HG03354 (cell line): ENCODE measurements around the gene ACKR3.

Experiments used
- ATAC-seq: cut with Tn5 transposase; IDR thresholded peaks from one replicate; pipeline ENCODE4 v1.9.1; 2021; ENCODE audit warnings: mild to moderate bottlenecking; ENCODE audit not compliant: unreplicated experiment, poor library complexity, severe bottlenecking

Gene ACKR3

DNA sequence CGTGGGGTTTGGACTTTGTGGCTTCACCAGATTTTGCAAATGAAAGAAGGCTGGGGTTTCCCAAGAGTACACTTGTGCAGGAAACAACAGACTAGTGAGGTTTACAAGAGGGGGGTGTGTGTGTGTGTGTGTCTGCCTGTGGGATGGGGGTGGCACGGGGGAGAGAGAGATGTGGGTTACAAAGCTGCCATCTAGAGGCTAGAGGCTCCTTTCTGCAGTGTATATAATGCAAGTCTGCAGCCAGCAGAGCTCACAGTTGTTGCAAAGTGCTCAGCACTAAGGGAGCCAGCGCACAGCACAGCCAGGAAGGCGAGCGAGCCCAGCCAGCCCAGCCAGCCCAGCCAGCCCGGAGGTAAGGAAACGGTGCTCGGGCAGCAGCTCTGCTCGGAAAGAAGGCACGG is at the start of gene ACKR3:
TSS of gene ACKR3 (plus strand) at position 253 of the 401 bp plus-strand sequence. CDS start 10,641 bp downstream, outside the sequence.
- ATAC-seq: peak; percentile 78

DNA sequence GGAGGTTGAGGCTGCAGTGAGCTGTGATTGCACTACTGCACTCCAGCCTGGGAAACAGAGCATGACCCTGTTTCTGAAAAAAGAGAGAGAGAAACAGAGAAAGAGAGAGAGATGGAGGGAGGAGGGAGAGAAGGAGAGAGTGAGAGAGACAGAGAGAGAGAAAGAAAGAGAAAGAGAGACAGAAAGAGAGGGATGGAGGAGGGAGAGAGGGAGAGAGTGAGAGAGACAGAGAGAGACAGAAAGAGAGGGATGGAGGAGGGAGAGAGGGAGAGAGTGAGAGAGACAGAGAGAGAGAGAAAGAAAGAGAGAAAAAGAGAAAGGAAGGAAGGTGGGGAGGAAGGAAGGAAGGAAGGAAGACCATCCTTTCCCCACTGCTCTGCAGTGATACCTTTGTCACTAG is 48.1 kb upstream of the ACKR3 start:
- ATAC-seq: no peak

DNA sequence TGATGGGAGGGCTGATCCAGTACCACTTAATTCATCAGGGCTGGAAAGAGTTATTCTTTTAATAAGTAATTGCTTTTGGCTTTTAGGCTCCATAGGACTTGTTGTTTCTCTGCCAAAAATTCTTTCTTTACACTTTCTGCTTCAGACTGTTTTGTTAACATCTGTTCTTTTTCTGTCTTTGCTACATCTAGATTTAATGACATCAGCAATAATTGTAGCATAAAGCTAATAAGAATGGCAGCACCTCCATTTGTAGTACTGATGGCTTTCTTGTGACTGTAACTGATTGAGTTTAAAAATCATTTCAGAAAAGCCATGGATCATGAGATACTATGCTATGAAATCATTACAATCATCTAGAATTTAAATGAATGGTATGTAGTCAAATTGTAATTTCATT is 46.4 kb upstream of the ACKR3 start:
- ATAC-seq: no peak

DNA sequence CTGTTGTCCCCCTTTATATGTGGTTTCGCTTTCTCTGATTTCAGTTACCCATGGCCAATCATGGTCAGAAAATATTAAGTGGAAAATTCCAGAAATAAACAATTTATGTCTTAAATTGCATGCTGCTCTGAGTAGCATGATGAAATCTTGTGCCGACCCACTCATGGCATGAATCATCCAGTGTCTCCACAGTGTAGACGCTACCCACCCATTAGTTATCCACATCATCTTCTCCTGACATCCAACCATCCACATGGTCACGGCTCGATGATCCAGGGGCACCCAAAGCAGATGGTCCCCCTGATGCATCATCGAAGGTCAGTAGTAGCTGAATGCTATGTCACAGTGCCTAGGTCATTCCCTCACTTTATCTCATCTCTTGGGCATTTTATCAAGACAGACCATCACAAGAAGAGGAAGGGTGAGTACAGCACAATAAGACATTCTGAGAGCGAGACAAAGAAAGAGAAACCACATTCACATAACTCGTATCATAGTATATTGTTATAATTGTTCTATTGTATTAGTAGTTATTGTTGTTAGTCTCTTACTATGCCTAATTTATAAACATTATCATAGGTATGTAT is 44.1 kb upstream of the ACKR3 start:
- no peak for ATAC-seq

DNA sequence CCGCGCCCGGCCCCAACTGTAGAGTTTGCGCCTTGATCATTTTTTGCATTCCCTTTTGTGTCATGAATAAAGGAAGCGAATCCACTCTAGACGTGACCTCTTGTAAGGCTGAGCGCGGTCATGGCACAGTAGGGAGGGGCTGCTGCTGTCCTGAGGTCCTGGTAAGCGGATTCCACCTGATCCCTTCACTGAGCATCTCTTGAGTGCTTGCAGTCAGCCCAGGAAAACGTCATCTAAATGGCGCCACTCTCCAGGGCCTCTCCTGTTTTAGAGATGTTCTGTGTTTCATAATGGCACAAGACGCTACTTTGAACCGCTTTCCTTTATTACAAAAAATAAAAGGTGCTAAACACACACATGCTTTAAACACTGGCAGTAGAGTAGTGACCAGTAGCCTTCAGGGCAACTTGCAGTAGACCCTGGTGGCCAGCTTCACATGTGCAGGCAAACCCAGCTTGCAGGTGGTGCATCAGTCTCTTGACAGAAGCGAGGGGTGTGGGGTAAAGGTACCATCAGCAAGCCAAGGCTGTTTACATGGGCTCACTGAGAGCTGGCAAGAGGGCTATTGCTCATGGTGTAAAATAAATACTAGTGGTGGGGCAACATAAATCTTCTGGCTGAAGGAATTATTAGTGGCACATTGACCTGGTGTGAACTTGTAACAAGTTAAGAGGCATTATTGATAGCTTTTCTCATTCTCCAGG is 43.0 kb upstream of the ACKR3 start:
- ATAC-seq: no peak

DNA sequence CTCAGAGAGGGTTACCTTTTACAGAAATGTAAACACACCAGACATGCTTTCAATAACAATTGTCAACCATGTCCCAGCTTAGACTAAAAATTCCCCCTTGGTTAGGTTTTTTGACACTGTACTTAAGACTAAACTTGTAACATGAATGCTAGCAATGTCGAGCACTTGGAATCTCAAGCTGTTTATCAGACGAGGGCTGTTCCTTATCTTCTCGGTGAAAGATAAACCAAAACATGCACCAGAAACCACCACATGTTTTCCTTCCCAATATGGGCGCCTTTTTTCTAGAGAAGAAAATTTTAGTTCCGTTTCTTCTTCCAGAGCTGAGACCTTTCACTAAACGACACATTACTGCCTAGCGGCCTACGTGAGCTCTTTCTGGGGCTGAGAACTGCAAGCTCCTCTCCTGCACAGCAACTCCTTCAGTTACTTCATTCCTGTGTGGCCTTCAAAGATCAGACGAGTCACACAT is 42.4 kb upstream of the ACKR3 start:
- no peak for ATAC-seq

DNA sequence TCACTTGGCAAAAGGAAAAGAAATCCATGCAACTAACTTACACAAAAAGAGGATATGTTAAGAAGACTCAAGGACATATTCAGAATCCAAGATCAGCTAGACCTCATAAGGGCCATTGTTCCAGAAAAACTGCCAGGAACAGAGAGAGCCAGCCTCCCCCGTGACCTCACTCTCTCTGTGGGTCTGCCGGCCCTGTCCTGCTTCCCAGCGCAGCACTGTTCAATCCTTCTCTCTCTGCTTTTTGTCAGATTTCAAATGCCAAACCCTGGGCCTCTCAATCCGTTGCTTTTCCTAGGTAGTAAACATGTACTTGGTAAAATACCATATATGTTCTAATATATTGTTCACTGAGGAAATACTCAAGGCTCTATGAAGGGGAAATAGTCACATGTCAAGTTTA is 40.0 kb upstream of the ACKR3 start:
- ATAC-seq: no peak

DNA sequence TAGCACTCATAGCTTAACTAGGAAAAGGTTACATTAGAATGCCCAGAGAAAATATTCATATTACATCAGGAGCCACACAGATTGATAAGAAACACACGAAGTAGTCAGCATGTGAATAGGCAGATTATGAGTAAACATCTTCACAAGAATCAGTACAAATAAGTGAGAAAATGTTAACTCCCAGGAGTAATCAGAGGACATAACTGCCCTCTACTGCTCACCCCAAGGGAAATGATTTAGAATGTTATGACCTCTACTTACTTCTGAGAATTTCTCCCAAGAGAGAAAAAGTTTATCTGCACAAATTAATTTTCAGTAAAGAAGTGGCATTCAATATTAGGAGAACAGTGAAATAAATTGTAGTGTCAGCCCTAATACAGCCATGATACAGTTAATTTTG is 39.1 kb upstream of the ACKR3 start:
- no peak for ATAC-seq

DNA sequence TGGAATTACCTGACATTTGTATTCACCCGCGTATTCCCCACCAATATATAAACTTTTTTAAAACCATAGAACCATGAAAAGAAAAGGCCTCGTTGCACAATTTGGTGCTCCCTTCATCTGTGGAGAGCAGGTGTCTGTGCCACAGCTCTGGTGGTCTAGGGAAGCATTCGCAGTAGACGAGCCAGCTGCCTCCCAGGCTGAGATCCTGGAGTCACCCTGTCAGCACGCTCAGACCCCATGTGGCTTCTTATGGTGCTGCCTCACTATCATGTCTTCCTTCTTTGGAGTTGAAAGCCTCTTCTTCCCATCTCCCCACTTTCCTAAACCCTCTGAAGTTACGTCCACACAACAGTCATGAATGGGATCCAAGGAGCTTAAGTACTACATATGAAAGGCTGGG is 38.4 kb upstream of the ACKR3 start:
- no peak for ATAC-seq

DNA sequence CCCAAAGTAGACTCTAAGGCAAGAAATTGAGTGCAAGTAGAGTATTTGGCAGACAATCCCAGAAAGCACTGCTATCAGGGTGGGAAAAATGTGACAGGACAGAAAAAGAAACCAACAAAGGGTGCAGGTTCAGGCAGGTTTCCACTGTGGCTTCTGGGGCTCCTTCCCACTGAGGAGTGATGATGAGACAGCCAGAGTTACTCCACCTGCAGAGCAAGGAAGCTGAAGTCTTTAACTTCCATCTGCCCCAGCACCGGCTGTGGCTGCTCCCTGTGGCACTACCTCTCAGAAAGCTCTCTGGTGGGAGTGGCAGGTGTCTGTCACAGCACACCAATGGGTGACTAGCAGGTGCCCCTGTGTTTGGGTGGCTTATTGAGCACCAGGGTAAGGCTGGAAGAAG is 37.6 kb upstream of the ACKR3 start:
- ATAC-seq: no peak

DNA sequence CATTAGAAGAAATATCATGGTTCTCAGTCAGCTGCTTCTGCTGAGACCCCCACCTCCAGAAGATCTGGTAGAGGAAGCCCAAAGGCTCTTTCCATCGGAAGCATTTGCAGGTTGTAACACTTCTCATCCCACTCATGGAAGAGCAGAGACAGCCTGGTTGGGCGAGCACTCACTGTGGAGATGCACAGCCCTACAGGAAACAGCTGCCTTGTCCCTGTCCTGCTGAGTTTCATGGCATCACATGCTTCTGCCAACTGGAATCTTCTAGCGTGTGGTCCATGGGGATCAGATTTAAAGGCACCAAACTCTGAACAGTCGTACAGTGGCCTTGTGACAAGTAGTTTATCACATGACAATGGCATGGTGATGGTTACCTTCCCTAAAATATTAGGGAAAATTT is 36.3 kb upstream of the ACKR3 start:
- ATAC-seq: no peak

DNA sequence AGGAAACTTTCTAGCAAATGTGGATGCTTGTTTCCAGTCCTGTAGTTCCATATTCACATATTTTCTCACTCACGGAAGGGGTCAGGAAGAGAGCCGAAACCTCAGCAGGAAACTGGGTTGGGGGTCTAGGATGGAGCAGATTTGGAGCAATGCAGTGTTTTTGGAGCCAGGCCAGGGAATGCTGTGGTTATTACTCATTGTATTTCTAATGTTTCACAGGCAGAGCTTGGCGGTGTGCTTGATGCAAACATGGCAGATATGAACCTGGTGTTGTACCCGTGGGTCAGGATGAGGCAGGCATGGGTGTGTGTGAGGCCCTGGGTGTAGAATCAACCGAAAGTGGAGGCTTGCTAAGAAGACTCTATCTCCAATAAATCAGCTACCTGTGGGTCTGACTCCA is 34.6 kb upstream of the ACKR3 start:
- ATAC-seq: no peak

DNA sequence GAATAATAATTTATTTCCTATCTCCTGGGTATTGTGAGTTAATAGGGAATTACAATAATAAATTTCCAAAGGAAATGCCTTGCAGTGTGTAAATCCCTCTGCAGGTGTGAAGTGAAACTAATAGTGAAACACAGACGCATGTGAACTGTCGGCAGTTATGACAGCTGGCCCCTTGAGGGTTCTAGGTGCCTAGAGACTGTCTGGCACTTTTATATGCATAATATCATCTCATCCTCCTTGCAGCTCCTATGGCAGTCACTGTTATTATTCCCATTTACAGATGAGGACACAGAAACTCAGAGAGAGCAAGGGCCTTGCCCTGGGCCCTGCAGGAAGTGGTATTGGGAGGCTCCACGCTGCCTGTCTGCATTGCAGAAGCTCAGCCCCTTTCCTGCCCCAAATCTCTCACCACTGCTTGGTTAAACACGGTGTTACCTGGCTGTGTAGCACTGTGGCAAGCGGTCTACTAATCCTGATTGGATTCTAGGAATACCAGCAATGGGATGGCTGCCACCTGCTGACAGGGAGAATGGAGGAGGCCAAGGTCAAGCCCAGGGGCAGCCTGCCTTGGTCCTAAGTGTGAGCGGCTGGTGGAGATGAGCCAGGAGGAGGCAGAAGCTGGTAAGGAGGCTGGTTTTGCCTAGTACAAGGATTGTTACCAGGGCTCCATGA is 32.8 kb upstream of the ACKR3 start:
- ATAC-seq: peak; percentile 57

DNA sequence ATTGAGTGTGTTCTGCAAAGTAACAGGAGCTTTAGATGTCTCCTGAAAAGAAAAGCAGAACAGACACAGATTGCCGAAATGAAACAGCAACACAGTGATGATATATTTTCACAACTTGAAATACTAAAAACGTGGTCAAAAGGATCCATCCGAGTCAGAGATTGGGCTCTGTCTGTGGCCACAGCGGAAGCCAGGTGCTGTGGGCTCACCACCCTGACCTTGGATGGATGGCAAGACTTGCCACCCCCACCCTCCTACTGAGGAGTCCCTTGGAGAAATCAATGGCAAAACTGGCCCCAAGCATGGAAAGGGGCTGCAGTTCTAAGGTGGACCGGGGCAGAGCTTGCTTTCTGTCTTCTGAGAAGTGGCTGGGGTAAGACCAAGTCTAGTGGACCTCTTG is 31.4 kb upstream of the ACKR3 start:
- ATAC-seq: peak; percentile 57

DNA sequence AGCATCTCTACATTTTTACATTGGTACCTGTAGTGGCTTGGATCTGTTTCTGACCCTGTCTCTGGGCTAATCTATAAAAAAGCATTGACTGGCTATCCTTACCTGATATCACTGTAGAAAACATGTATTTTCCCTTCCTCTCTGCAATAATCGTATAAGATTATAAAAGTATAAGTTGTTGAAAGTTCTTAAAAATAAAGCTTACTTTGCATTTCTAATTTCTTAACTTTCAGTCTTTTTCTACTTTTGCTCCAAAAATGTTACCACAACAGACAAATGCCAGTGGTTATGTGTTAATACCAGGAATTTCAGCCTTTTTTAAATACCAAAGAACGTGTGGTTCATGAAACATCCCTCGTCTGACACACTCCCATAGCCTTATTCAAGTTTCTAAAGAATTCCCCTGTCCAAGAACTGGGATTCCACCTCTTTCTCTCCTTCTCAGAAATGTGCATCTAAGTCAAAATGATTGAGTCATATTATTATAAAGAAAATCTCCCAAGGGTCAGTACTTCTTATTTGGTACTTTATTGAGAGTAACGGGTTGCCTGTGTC is 28.5 kb upstream of the ACKR3 start:
- ATAC-seq: no peak

DNA sequence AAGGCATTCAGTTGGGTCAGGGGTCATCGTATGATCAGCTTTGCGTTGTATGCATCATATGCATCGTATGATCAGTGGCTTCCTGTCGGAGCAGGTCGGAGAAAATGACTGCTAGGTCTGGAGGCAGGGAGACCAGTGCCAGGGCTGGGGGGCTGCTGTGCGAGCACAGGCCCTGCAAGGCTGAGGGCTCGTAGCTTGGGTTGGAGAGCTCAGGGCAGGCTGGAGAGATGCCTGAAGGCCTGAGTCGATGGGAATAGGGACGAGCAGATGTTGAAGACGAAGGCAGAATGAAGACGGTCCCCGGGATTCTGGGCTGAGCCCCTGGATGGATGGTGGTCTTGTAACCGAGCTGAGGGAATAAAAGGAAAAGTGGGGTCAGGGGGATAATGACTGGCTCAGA is 25.3 kb upstream of the ACKR3 start:
- no peak for ATAC-seq

DNA sequence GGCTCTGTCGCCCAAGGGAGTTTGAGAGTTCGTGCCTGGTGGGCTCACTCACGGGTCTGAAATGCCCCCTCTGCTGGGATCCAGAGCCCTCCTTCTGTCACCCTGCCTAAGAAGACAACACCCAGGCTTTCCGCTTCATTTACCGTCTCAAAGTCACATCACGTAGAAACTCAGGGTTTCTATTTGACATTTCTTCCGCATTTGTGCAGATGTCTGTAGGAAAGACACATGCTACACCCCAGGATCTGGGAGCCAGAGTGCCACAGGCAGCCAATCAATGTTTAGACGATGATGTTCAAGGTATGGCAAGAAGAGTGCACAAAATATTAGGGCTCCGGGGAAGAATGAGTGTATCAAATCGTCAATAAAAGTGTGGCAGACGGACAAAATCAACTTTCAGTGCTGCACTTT is 24.4 kb upstream of the ACKR3 start:
- peak; percentile 59 for ATAC-seq

DNA sequence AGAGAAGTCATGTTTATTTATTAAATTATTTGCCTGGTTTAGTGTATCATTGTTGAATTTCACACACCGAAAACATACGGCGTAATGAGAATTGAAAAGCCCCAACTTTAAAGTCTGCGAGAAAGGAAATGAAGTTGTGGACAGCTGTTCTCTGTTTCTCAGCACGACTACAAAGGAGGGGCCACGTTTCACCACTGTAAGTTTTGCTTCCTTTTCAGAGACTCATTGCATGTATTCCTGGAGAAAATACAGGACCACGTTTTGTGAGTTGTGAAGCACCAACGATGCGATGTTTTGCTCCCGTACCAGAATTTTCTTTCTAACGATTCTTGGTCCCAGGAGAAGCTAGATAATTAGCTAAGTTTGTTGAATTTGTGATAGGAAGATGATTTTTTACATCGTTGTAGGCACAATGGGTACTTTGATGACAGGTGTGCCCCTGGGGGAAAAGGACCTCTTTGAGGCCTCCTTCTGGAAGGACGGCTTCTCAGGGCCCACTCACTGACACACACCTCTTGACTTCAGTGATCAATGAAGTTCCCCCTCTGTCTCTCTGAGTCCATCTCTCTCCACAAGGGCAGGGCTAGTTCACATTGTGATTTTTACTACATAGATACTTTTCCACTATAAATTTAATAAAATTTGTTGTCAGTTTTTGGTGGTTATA is 23.7 kb upstream of the ACKR3 start:
- ATAC-seq: peak; percentile 71

DNA sequence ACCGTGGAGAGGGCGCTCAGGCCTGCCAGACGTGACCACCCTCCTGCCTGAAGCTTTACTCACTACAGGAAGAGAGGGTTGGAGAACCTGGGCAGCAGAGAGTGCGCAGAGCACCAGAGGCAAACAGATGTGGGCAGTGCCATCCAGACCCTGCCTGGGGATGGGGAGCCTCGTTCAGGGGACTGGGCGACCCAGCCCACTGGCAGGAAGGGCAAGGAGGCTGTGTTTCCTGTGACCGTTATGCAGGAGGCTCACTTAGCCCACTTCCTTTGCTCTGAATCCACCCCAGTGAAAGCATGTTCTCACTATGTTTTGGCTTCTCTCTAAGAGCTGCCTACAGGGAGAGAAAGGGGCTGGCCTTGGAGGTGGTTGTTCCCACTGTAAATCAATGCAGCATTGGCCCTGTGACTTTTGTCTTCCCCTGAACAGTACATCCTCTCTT is 23.0 kb upstream of the ACKR3 start:
- peak; percentile 24 for ATAC-seq

DNA sequence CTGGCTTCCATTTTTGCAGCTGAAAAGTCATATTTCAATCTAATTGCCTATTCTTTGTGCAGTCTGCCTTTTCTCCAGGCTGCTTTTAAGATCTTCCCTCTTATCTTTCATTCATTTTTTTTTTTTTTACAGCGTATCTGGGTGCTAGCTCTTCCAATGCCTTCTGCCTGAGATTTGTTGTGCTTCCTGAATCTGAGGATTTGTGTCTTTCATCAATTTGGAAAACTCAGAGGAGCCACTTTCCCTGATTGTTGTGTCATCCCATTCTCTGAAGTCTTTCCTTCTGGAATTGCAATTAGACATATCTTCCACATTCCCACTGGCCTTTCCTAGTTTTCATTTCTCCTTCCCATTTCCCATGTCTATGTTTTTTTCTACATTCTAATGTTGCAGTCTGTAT is 21.9 kb upstream of the ACKR3 start:
- no peak for ATAC-seq
